Measurements from ENCODE around the gene AMDHD2. TPM values are rescaled to one million over a fixed set of nuclear protein-coding genes. Genes with fewer than 3 reads are reported as not detected.

Gene AMDHD2
- total and polyA plus RNA-seq, 2 experiments from 2014 or later: 20.2 to 68.1 TPM

DNA sequence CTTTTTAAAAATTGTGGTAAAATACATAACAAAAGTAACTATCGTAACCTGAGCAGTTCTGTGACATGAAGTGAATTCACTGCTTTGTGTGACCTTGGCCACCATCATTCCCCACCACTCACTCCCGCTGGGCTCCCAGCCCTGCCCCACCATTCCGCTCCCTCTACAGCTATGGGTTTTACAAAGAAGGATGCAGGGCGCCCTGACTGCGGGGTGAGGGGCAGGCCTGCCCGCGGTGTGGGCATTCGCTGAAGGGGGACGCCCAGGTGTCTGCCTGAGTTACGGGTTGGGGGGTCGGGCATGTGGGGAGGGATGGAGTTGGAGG, 11.2 kb downstream of the AMDHD2 start, which contains the start of gene CEMP1 (continued):
- TF ChIP-seq ETS1 (IDR thresholded peaks at IDR 0.05) (no peak), POLR2AphosphoS5 (IDR thresholded peaks at IDR 0.05; ENCODE audit: low read depth) (no peak)

GRCh38 chr16:2531696-2532493, 11.7 kb downstream of the AMDHD2 start:
- Histone ChIP-seq H2AFZ (peak overlapping the region; percentile 98), H3K36me3 (ENCODE audit: insufficient read depth) (no peaks in the 10 kb centered on the region), H3K27ac (ENCODE audit: low read depth) (peak overlapping the region; percentile 84), H3K4me2 (peak overlapping the region; percentile 98), H3K79me2 (replicated peaks; ENCODE audit: insufficient read depth) (no peaks in the 10 kb centered on the region), H3K4me1 (ENCODE audit: insufficient read depth) (peaks cover 5% of the 10 kb centered on the region), H3K9me2 (ENCODE audit: insufficient read depth) (no peaks in the 10 kb centered on the region), H4K20me1 (replicated peaks; ENCODE audit: insufficient read depth) (no peaks in the 10 kb centered on the region), H3K4me3 (peak overlapping the region; percentile 83), H3K27me3 (ENCODE audit: insufficient read depth) (peaks cover 5% of the 10 kb centered on the region; the same call in 1 of the 2 replicates), H3F3A (replicated peaks; ENCODE audit: low read depth) (peaks cover 17% of the 10 kb centered on the region; the same call in 1 of the 2 replicates)
- ATAC-seq: peak; percentile 86
- peak; percentile 99 for DNase-seq (ENCODE audit: low spot score)
- H3K4me3 Mint-ChIP-seq: peak overlapping the region; percentile 85
- TF ChIP-seq POLR2AphosphoS5 (IDR thresholded peaks at IDR 0.05; ENCODE audit: low read depth): peak; percentile 92
- TF ChIP-seq, protein P1, sequence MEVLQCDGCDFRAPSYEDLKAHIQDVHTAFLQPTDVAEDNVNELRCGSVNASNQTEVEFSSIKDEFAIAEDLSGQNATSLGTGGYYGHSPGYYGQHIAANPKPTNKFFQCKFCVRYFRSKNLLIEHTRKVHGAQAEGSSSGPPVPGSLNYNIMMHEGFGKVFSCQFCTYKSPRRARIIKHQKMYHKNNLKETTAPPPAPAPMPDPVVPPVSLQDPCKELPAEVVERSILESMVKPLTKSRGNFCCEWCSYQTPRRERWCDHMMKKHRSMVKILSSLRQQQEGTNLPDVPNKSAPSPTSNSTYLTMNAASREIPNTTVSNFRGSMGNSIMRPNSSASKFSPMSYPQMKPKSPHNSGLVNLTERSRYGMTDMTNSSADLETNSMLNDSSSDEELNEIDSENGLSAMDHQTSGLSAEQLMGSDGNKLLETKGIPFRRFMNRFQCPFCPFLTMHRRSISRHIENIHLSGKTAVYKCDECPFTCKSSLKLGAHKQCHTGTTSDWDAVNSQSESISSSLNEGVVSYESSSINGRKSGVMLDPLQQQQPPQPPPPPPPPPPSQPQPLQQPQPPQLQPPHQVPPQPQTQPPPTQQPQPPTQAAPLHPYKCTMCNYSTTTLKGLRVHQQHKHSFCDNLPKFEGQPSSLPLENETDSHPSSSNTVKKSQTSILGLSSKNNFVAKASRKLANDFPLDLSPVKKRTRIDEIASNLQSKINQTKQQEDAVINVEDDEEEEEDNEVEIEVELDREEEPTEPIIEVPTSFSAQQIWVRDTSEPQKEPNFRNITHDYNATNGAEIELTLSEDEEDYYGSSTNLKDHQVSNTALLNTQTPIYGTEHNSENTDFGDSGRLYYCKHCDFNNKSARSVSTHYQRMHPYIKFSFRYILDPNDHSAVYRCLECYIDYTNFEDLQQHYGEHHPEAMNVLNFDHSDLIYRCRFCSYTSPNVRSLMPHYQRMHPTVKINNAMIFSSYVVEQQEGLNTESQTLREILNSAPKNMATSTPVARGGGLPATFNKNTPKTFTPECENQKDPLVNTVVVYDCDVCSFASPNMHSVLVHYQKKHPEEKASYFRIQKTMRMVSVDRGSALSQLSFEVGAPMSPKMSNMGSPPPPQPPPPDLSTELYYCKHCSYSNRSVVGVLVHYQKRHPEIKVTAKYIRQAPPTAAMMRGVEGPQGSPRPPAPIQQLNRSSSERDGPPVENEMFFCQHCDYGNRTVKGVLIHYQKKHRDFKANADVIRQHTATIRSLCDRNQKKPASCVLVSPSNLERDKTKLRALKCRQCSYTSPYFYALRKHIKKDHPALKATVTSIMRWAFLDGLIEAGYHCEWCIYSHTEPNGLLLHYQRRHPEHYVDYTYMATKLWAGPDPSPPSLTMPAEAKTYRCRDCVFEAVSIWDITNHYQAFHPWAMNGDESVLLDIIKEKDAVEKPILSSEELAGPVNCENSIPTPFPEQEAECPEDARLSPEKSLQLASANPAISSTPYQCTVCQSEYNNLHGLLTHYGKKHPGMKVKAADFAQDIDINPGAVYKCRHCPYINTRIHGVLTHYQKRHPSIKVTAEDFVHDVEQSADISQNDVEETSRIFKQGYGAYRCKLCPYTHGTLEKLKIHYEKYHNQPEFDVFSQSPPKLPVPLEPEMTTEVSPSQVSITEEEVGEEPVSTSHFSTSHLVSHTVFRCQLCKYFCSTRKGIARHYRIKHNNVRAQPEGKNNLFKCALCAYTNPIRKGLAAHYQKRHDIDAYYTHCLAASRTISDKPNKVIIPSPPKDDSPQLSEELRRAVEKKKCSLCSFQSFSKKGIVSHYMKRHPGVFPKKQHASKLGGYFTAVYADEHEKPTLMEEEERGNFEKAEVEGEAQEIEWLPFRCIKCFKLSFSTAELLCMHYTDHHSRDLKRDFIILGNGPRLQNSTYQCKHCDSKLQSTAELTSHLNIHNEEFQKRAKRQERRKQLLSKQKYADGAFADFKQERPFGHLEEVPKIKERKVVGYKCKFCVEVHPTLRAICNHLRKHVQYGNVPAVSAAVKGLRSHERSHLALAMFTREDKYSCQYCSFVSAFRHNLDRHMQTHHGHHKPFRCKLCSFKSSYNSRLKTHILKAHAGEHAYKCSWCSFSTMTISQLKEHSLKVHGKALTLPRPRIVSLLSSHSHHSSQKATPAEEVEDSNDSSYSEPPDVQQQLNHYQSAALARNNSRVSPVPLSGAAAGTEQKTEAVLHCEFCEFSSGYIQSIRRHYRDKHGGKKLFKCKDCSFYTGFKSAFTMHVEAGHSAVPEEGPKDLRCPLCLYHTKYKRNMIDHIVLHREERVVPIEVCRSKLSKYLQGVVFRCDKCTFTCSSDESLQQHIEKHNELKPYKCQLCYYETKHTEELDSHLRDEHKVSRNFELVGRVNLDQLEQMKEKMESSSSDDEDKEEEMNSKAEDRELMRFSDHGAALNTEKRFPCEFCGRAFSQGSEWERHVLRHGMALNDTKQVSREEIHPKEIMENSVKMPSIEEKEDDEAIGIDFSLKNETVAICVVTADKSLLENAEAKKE (CRISPR knock-in tag; IDR thresholded peaks at IDR 0.05): no peak
- peak; percentile 82 for TF ChIP-seq CREB1 (CRISPR knock-in tag; IDR thresholded peaks at IDR 0.05; ENCODE audit: low read depth)
- peak overlapping the region; percentile 91 for H3K27ac Mint-ChIP-seq
- H3K9me3 Mint-ChIP-seq: peaks cover 3% of the 10 kb centered on the region; the same call in 1 of the 3 replicates
- peaks cover 27% of the 10 kb centered on the region for H3K27me3 Mint-ChIP-seq (ENCODE audit: insufficient read depth, low read depth, poor library complexity)
- no peaks in the 10 kb centered on the region; the same call in 2 of the 3 replicates for H3K36me3 Mint-ChIP-seq (ENCODE audit: low read depth)
- H3K4me1 Mint-ChIP-seq: peaks cover 7% of the 10 kb centered on the region; the same call in 2 of the 3 replicates

All from GM23338 (cell line).